Neural progenitor cell (in vitro differentiated cells): Measurements from ENCODE around the gene PPIP5K1. TPM values are rescaled to one million over a fixed set of nuclear protein-coding genes. Genes with fewer than 3 reads are reported as not detected.

Experiments used
- DNase-seq: peaks from one replicate; pipeline ENCODE4 v3.0.0-alpha.2; 2016; ENCODE audit warnings: low spot score
- H2AFZ ChIP-seq: fragments of 200-600 bp; sonication (generic); replicated peaks from 2 replicates; pipeline ENCODE4 v1.6.1; 2016; ENCODE audit warnings: antibody characterized with exemption
- H3F3A ChIP-seq: fragments of 200-600 bp; sonication (generic); 2 replicates; pipeline ENCODE4 v1.6.1; 2016; ENCODE audit warnings: antibody characterized with exemption, low read depth
- H3K27ac ChIP-seq: fragments of 200-600 bp; sonication (generic); 2 replicates; pipeline ENCODE4 v1.5.1; 2016; ENCODE audit warnings: mild to moderate bottlenecking
- H3K27me3 ChIP-seq: fragments of 200-600 bp; sonication (generic); 2 replicates; pipeline ENCODE4 v1.6.1; 2016; ENCODE audit warnings: mild to moderate bottlenecking, moderate library complexity
- H3K36me3 ChIP-seq: fragments of 200-600 bp; sonication (generic); 2 replicates; pipeline ENCODE4 v1.5.1; 2016
- H3K4me1 ChIP-seq: fragments of 200-600 bp; sonication (generic); 2 replicates; pipeline ENCODE4 v1.6.1; 2016; ENCODE audit warnings: mixed run types
- H3K4me2 ChIP-seq: fragments of 200-600 bp; sonication (generic); 2 replicates; pipeline ENCODE4 v1.6.1; 2016
- H3K4me3 ChIP-seq: fragments of 200-600 bp; sonication (generic); 2 replicates; pipeline ENCODE4 v1.5.1; 2016
- H3K79me2 ChIP-seq: fragments of 200-600 bp; sonication (generic); 2 replicates; pipeline ENCODE4 v1.6.1; 2016; ENCODE audit warnings: low read depth
- H3K9ac ChIP-seq: fragments of 200-600 bp; sonication (generic); 2 replicates; pipeline ENCODE4 v1.6.1; 2016
- H3K9me3 ChIP-seq: fragments of 200-600 bp; sonication (generic); 2 replicates; pipeline ENCODE4 v1.5.1; 2016; ENCODE audit warnings: low read depth
- H4K20me1 ChIP-seq: fragments of 200-600 bp; sonication (generic); 2 replicates; pipeline ENCODE4 v1.6.1; 2016; ENCODE audit warnings: low read depth
- H3K27ac Mint-ChIP-seq: 3 replicates; pipeline ENCODE4 v1.8.0; 2021; ENCODE audit warnings: mixed read lengths
- H3K27me3 Mint-ChIP-seq: 2 replicates; pipeline ENCODE4 v1.8.0; 2022; ENCODE audit warnings: low read depth, mild to moderate bottlenecking, inconsistent platforms, moderate library complexity, mixed read lengths; ENCODE audit not compliant: insufficient read depth
- H3K36me3 Mint-ChIP-seq: 3 replicates; pipeline ENCODE4 v1.8.0; 2021; ENCODE audit warnings: mixed read lengths
- H3K4me1 Mint-ChIP-seq: 3 replicates; pipeline ENCODE4 v1.8.0; 2021; ENCODE audit warnings: mixed read lengths
- H3K4me3 Mint-ChIP-seq: 3 replicates; pipeline ENCODE4 v1.8.0; 2021; ENCODE audit warnings: mild to moderate bottlenecking, moderate library complexity, mixed read lengths
- H3K9me3 Mint-ChIP-seq: 3 replicates; pipeline ENCODE4 v1.8.0; 2020; ENCODE audit warnings: mixed read lengths
- CTCF ChIP-seq: fragments of 200-600 bp; sonication (generic); IDR thresholded peaks from 2 replicates; pipeline ENCODE4 v1.5.1; 2017; ENCODE audit warnings: antibody characterized with exemption, mild to moderate bottlenecking
- EZH2 ChIP-seq: fragments of 200-600 bp; sonication (generic); IDR thresholded peaks from 2 replicates; pipeline ENCODE4 v1.6.1; 2017; ENCODE audit warnings: antibody characterized with exemption, mild to moderate bottlenecking, moderate library complexity
- EZH2phosphoT487 ChIP-seq: fragments of 200-600 bp; sonication (generic); IDR thresholded peaks from 2 replicates; pipeline ENCODE4 v1.6.1; 2017; ENCODE audit warnings: antibody characterized with exemption
- total RNA-seq: library from RNA; depleted of rRNA; stranded (reverse); fragments of >200 nt; gene quantifications from 2 replicates; pipeline ENCODE4 v1.2.3, GENCODE V29; 2015; ENCODE audit warnings: low replicate concordance

Gene PPIP5K1
- total RNA-seq, 1 donor from 2014 or later = 17.0 TPM

DNA sequence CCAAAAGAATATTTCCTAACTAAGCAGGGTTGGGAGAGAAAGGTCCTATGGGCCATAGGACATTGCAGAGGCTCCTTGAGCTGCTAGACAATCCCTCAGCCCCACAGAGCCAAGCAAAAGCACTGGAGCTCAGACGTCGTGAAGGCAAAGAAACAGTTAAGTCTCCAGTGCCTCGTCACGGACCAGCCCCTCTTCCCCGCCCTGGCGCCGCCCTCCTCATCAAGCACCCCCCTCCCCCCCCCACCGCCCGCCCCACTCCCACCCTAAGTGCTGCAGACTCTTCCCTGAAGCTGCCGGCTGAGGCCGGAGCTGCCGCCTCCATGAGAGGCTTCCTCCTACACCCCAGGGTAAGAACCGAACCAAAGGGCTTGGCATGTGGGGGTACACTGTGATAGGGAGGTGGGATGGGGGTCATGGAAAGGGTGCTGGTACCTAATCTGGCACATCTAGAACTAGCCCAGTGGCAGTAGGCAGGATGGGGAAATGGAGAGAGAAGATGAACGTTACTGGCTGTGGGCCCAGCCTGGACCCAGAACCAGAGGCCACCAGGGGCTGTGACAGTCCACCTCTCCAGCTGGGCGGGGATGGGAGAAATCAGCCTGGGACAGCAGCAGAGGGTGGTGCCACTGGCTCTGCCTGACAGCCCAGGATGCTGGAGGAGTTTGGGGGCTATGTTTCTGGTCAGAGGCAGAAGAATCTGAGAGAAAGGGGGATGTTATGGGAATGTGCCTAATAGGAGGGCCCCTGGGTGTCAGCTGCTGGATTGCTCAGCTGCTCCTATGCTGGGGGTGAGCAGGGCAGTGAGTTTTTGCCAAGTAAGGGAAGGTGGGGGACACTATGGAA lies 72.4 kb downstream of the PPIP5K1 start, which contains the start of gene MAP1A:
Gene MAP1A, plus strand, starts transcription at position 255 of the 843 bp plus-strand sequence. CDS start 3,866 bp downstream, outside the sequence.
- H3K27ac Mint-ChIP-seq = peak within 1 kb of the TSS; percentile 92
- peaks cover 2% of the 10 kb centered on the region for H3K27me3 Mint-ChIP-seq
- Histone ChIP-seq H3K79me2 (no peaks in the 10 kb centered on the region), H3K36me3 (no peaks in the 10 kb centered on the region), H3K9ac (no peak within 1 kb of the TSS), H3K27ac (no peak within 1 kb of the TSS), H4K20me1 (no peaks in the 10 kb centered on the region), H2AFZ (peak within 1 kb of the TSS; percentile 77), H3K9me3 (no peaks in the 10 kb centered on the region), H3K4me2 (peak within 1 kb of the TSS; percentile 82), H3K27me3 (peaks cover 3% of the 10 kb centered on the region), H3F3A (peaks cover 17% of the 10 kb centered on the region), H3K4me3 (peak within 1 kb of the TSS; percentile 52), H3K4me1 (peaks cover 42% of the 10 kb centered on the region)
- no peaks in the 10 kb centered on the region for H3K9me3 Mint-ChIP-seq
- peak; percentile 74 for DNase-seq
- TF ChIP-seq EZH2 (no peak), CTCF (no peak), EZH2phosphoT487 (no peak)
- H3K4me1 Mint-ChIP-seq = peaks cover 64% of the 10 kb centered on the region
- peak within 1 kb of the TSS; percentile 91 for H3K4me3 Mint-ChIP-seq
- peaks cover 26% of the 10 kb centered on the region for H3K36me3 Mint-ChIP-seq

GRCh38 chr15:43516801-43517353 lies 73.1 kb downstream of the PPIP5K1 start:
- H3K27ac ChIP-seq = no peak overlapping the region
- no peaks in the 10 kb centered on the region for H3K79me2 ChIP-seq
- Mint-ChIP-seq H3K27ac (peak overlapping the region; percentile 83), H3K4me3 (peak overlapping the region; percentile 91), H3K27me3 (peaks cover 4% of the 10 kb centered on the region), H3K36me3 (peaks cover 25% of the 10 kb centered on the region), H3K9me3 (no peaks in the 10 kb centered on the region), H3K4me1 (peaks cover 71% of the 10 kb centered on the region)
- peak overlapping the region; percentile 52 for H3K4me3 ChIP-seq
- H4K20me1 ChIP-seq = no peaks in the 10 kb centered on the region
- peaks cover 10% of the 10 kb centered on the region for H3K27me3 ChIP-seq
- no peaks in the 10 kb centered on the region for H3K36me3 ChIP-seq
- H2AFZ ChIP-seq = peak overlapping the region; percentile 77
- DNase-seq = no peak
- H3K9ac ChIP-seq = no peak overlapping the region
- TF ChIP-seq CTCF (no peak), EZH2phosphoT487 (no peak), EZH2 (no peak)
- H3K4me2 ChIP-seq = peak overlapping the region; percentile 82
- peaks cover 42% of the 10 kb centered on the region for H3K4me1 ChIP-seq
- H3K9me3 ChIP-seq = no peaks in the 10 kb centered on the region
- peaks cover 20% of the 10 kb centered on the region for H3F3A ChIP-seq

- no peaks in the 10 kb centered on the region for H4K20me1 ChIP-seq
- peak overlapping the region; percentile 77 for H2AFZ ChIP-seq
- Mint-ChIP-seq H3K9me3 (no peaks in the 10 kb centered on the region), H3K27me3 (peaks cover 6% of the 10 kb centered on the region), H3K4me3 (peak overlapping the region; percentile 91), H3K36me3 (peaks cover 21% of the 10 kb centered on the region), H3K27ac (peak overlapping the region; percentile 85), H3K4me1 (peaks cover 78% of the 10 kb centered on the region)
- no peaks in the 10 kb centered on the region for H3K79me2 ChIP-seq
- H3K9ac ChIP-seq = no peak overlapping the region
- no peak overlapping the region for H3K27ac ChIP-seq
- H3K4me2 ChIP-seq = peak overlapping the region; percentile 82
- H3K9me3 ChIP-seq = no peaks in the 10 kb centered on the region
- TF ChIP-seq EZH2 = no peak
- TF ChIP-seq EZH2phosphoT487 = no peak
- no peak for TF ChIP-seq CTCF
- H3K36me3 ChIP-seq = no peaks in the 10 kb centered on the region
- peaks cover 14% of the 10 kb centered on the region for H3K27me3 ChIP-seq
- peaks cover 27% of the 10 kb centered on the region for H3F3A ChIP-seq
- peaks cover 48% of the 10 kb centered on the region for H3K4me1 ChIP-seq
- H3K4me3 ChIP-seq = peak overlapping the region; percentile 52
- no peak for DNase-seq
Measured at GRCh38 chr15:43516185-43516584, 73.8 kb downstream of the PPIP5K1 start.
